ENCODE results near the gene TTC9. TPM values are rescaled to one million over a fixed set of nuclear protein-coding genes. Genes with fewer than 3 reads are reported as not detected.

TTC9 gene
- total RNA-seq, 1 experiment from 2014 or later: 4.8 TPM

DNA sequence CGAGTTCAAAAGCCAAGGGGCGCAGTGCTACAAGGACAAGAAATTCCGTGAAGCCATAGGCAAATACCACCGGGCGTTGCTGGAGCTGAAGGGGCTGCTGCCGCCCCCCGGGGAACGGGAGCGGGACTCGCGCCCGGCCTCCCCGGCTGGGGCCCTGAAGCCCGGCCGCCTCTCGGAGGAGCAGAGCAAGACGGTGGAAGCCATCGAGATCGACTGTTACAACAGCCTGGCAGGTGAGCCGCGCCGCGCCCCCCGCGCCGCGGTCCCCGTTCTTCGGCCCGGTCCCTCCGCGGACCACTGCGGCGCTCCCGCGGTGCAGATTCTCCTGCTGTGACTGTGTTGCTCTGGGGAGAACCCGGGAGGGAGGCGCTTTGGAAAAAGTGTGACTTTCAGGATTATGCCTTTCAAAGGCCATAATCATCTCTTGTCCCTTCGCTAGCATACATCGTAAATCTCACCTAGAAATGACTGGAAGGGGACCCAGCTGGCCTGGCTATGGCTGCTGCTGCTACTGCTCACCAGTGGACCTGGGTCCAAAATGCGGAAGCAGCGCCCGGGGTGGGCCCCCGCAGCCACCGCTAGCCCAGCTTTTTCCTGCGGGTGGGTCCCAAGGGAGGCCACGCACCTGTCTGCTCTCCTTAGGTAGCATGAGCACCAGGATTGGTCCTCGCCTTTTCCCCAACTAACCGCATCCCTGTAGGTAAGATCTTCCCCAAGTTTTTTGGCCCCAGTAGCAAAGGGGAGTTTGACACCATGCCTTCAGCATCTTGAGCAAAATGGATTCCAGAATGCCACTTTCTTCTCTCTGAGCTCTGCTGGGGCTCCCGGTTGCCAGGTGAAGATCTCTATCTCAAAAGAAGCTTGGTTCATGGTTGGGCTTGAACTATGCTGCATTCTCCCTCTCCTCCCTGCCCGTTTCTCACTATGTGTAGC is 853 bp downstream of the TTC9 start:
- no peak for DNase-seq (ENCODE audit: low read depth)
- in situ Hi-C loops (cut with HindIII; ENCODE audit: low pct_unique_long_range_greater_than_20kb, low sequenced_read_pairs): no loop called here

- in situ Hi-C loops (cut with HindIII; ENCODE audit: low pct_unique_long_range_greater_than_20kb, low sequenced_read_pairs): no loop called here
- no peak for DNase-seq (ENCODE audit: low read depth)
Observed at GRCh38 chr14:70643967-70644366, 2.3 kb downstream of the TTC9 start.

GRCh38 chr14:70645892-70646291 is 4.2 kb downstream of the TTC9 start:
- no peak for DNase-seq (ENCODE audit: low read depth)
- in situ Hi-C loops (cut with HindIII; ENCODE audit: low pct_unique_long_range_greater_than_20kb, low sequenced_read_pairs): no loop called here

DNA sequence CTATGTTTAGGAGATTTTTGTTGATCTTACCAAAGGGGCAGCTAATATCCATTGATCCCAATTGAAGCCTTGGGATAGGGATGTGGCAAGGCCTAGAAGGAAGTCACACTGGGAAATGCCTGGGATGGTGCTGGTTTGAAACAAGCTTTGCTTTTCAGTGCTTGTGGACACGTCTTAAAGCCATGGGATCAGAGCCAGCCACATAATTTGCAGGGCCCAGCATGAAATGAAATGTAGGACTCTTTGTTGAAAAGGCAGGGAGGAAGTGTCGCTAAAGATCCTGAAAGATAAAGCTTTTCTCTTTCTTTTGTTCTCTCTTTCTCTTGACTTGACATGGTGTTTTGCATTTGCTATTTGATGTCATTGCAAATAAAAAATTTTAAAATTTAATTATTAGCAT is 5.0 kb downstream of the TTC9 start:
- DNase-seq (ENCODE audit: low read depth): no peak
- in situ Hi-C loops (cut with HindIII; ENCODE audit: low pct_unique_long_range_greater_than_20kb, low sequenced_read_pairs): no loop called here

DNA sequence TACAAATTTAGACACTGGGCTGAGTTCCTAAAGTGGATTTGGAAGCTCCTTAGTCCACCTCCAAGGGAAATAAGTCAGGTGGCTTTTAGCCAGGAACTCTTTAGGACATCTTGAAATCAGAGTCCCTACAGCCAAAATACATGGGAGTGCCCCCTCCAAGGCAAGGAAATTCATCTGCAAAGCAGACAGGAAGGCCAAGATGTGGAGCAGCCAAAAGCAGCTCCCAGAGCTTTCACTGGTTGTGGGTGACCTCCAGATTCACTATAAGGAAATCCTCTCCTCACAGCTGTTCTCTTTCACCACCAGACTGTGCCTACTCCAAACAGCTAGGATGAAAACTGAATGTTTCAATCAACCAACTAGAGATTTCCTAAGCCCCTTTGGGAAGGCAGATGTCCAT is 6.6 kb downstream of the TTC9 start:
- in situ Hi-C loops (cut with HindIII; ENCODE audit: low pct_unique_long_range_greater_than_20kb, low sequenced_read_pairs): no loop called here

DNA sequence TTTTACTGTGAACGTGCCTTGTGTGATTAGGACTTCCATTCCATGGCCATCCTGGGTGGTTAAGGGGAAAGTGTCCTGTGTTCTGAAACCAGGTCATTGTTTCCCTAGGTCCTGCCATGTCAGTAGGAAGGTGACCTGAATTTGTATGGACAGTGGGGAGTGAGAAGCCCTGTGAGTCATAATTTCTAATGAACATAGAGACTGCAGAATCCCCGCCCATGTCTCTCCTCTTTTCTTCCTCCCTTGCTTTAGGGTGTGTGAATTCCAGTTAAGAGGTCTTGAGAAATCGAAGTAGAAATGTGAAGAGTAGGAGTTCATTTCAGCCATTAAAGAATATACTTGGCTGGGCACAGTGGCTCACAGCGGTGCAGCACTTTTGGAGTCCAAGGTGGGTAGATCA is 8.1 kb downstream of the TTC9 start:
- in situ Hi-C loops (cut with HindIII; ENCODE audit: low pct_unique_long_range_greater_than_20kb, low sequenced_read_pairs): no loop called here
- no peak for DNase-seq (ENCODE audit: low read depth)

More for the DNA sequence above, 6.6 kb downstream of the TTC9 start:
- DNase-seq (ENCODE audit: low read depth): no peak

DNA sequence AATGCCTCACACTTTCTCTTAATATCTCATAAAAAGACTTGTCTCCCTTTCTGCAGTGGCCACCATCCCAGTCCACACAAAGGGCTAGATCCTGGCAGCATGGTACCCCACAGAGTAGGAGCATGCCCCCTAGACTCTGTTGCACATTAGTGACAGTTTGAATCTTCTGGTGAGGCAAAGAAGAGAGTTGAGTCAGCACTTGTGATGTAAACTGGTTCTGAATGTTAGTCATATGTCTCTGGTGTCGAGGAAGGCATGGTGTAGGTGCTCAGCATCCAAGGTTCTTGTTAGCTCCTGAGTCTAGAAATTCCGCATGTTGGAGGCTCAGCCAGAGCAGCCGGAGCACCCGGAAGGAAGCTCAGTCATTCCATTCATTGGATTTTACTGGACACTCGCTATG is 9.8 kb downstream of the TTC9 start:
- in situ Hi-C loops (cut with HindIII; ENCODE audit: low pct_unique_long_range_greater_than_20kb, low sequenced_read_pairs): no loop called here

DNA sequence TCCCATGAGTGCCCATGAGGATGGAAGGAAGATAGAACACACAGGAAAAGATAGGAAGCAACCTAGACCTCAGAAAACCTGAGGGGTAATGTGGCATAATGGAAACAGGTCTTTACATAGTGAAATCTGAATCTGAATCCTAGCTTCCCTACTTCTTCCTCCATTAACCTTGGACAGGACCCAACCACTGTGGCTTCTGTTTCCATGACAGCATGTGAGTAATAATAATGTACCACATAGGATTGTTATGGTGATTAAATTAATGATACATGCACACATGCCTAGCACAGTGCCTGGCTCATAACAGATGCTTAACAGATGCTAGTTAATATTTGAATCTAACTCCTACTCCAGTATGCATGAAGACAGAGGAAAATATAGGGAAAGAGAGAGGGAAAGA is 11.2 kb downstream of the TTC9 start:
- no peak for DNase-seq (ENCODE audit: low read depth)
- in situ Hi-C loops (cut with HindIII; ENCODE audit: low pct_unique_long_range_greater_than_20kb, low sequenced_read_pairs): no loop called here

More for the DNA sequence above, 9.8 kb downstream of the TTC9 start:
- DNase-seq (ENCODE audit: low read depth): no peak

- no peak for DNase-seq (ENCODE audit: low read depth)
- in situ Hi-C loops (cut with HindIII; ENCODE audit: low pct_unique_long_range_greater_than_20kb, low sequenced_read_pairs): no loop called here
Observed at GRCh38 chr14:70653662-70654061, 11.9 kb downstream of the TTC9 start.

DNA sequence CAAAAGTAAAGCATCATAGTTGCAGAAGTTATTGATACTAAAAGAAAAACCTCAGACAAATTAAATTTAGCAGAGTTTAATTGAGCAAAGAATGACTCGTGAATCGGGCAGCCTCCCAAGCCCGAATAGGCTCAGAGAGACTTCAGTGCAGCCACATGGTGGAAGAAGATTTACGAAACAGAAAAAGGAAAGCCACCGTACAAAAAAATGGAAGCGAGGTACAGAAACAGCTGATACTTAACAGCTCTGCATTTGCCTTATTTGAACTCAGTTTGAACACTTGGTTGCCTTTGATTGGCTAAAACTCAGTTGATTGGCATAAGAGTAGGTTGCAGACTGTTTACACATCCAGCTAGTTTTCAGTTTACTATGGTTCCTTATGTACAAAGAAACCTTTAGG is 12.9 kb downstream of the TTC9 start:
- in situ Hi-C loops (cut with HindIII; ENCODE audit: low pct_unique_long_range_greater_than_20kb, low sequenced_read_pairs): no loop called here

GRCh38 chr14:70655110-70655826 is 13.6 kb downstream of the TTC9 start:
- no peak for DNase-seq (ENCODE audit: low read depth)
- in situ Hi-C loops (cut with HindIII; ENCODE audit: low pct_unique_long_range_greater_than_20kb, low sequenced_read_pairs): no loop called here

More for the DNA sequence above, 12.9 kb downstream of the TTC9 start:
- DNase-seq (ENCODE audit: low read depth): no peak

DNA sequence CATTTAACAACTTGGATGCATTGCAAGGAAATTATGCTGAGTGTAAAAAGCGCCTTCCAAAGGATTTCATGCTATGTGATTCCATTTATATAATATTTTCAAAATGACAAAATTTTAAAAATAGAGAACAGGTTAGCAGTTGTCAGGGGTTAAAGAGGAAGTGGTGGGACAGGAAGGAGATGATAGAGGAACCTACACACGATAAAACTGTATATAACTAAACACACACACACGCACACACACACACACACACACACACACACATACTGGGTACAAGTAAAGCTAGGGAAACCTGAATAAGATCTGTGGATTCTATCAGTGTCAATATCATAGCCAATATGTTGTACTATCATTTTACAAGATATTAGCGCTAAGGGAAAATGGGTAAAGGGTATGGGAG is 17.2 kb downstream of the TTC9 start:
- in situ Hi-C loops (cut with HindIII; ENCODE audit: low pct_unique_long_range_greater_than_20kb, low sequenced_read_pairs): no loop called here

GRCh38 chr14:70660967-70661893 is 19.5 kb downstream of the TTC9 start:
- in situ Hi-C loops (cut with HindIII; ENCODE audit: low pct_unique_long_range_greater_than_20kb, low sequenced_read_pairs): no loop called here
- no peak for DNase-seq (ENCODE audit: low read depth)

More for the DNA sequence above, 17.2 kb downstream of the TTC9 start:
- DNase-seq (ENCODE audit: low read depth): no peak

DNA sequence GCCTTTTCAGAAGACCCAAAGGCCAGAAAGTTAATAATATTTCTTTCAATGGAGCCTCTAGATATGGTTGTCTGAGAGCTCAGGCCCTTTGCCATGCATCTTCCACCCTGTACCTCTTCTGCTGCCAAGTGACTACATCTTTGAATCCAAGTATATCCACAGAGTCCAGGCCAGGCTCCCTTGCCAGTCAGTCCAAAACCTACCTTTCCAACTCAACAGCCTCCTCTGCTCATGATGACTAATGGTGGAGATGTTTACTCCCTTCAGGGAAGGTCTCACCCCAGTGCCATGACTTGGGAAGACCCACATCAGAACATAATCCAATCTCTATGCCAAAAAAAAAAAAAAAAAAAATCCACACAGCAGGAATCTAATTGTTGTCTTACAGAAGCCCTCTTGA is 20.4 kb downstream of the TTC9 start:
- in situ Hi-C loops (cut with HindIII; ENCODE audit: low pct_unique_long_range_greater_than_20kb, low sequenced_read_pairs): no loop called here
- no peak for DNase-seq (ENCODE audit: low read depth)

DNA sequence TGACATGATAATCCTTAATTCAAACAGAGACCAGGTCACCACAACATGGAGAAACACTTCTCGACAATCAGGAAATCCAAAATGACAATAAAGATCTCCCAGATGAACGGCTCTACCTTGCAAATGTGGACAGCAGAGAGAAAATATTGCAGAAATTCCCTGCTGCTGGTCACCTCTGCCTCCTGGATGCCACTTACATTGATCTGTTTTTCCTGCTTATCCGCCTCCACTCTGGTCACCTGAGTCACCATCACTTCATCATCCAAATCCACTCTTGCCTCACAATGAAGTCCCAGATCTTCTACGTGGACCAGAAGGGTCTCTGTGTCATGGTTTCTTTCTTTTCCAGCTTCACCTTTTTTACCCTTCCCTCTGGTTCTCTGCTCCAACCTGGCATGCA is 21.1 kb downstream of the TTC9 start:
- in situ Hi-C loops (cut with HindIII; ENCODE audit: low pct_unique_long_range_greater_than_20kb, low sequenced_read_pairs): no loop called here
- DNase-seq (ENCODE audit: low read depth): no peak

DNA sequence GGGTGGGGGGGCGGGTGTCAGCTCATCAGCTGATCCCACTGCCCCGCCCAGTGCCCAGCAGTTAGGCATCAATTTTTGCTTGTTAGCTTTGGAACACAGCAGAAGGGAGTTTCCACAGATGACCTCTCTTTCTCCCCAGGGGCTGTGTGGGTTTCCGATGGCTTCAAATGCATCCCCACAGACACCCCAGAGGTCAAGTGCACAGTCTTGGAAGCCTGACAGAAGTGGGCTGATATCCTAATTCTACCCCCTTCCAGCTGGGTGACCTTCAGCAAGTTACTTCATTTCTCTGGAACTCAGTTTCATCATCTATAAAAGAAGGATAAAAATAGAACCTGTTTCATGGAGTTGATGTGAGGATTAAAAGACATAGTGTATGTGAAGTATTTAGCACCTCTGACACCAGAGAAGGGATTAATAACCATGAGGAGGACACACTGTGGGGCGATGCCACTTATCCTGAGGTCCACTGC is 22.0 kb downstream of the TTC9 start:
- in situ Hi-C loops (cut with HindIII; ENCODE audit: low pct_unique_long_range_greater_than_20kb, low sequenced_read_pairs): no loop called here
- no peak for DNase-seq (ENCODE audit: low read depth)

GRCh38 chr14:70664698-70665447 is 23.2 kb downstream of the TTC9 start:
- in situ Hi-C loops (cut with HindIII; ENCODE audit: low pct_unique_long_range_greater_than_20kb, low sequenced_read_pairs): no loop called here
- no peak for DNase-seq (ENCODE audit: low read depth)

Measured in Caki2 (cell line).